AG09309 (cell line): ENCODE results near the gene DNM3.

Source experiments
- DNase-seq: peaks from one replicate; pipeline ENCODE4 v3.0.0-alpha.2; 2010; ENCODE audit warnings: low read depth
- H3K4me3 ChIP-seq: 2 replicates; pipeline ENCODE4 v1.5.1; 2011; ENCODE audit warnings: mild to moderate bottlenecking, low read depth, low read length, moderate library complexity; ENCODE audit not compliant: control insufficient read depth
- TF ChIP-seq, protein P1 (sequence below): IDR thresholded peaks from 2 replicates; pipeline ENCODE4 v1.5.1; 2011; ENCODE audit warnings: mild to moderate bottlenecking, low read depth, low read length, inconsistent platforms; ENCODE audit not compliant: insufficient read depth, control insufficient read depth; ENCODE audit errors: missing control alignments

DNM3 gene

DNA sequence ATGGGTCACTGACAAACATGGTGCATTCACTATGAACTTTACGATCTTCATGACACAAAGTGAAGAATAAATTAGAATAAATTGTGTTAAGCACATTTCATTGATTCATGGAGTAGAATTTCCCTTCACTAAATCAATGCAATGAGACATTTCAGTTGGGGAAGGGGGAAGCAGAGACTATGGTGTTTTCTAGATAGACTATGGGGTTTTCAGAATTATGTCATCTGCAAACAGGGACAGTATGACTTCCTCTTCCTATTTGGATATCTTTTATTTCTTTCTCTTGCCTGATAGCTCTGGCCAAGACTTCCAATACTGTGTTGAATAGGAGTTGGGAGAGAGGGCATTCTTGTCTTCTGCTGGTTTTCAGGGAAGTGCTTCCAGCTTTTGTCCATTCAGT, 499.2 kb downstream of the DNM3 start:
- TF ChIP-seq, protein P1, sequence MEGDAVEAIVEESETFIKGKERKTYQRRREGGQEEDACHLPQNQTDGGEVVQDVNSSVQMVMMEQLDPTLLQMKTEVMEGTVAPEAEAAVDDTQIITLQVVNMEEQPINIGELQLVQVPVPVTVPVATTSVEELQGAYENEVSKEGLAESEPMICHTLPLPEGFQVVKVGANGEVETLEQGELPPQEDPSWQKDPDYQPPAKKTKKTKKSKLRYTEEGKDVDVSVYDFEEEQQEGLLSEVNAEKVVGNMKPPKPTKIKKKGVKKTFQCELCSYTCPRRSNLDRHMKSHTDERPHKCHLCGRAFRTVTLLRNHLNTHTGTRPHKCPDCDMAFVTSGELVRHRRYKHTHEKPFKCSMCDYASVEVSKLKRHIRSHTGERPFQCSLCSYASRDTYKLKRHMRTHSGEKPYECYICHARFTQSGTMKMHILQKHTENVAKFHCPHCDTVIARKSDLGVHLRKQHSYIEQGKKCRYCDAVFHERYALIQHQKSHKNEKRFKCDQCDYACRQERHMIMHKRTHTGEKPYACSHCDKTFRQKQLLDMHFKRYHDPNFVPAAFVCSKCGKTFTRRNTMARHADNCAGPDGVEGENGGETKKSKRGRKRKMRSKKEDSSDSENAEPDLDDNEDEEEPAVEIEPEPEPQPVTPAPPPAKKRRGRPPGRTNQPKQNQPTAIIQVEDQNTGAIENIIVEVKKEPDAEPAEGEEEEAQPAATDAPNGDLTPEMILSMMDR = no peak
- no peak overlapping the region for H3K4me3 ChIP-seq
- no peak for DNase-seq

- TF ChIP-seq, protein P1 = no peak
- H3K4me3 ChIP-seq = no peak overlapping the region
- DNase-seq = no peak
These were observed 500.4 kb downstream of the DNM3 start for GRCh38 chr1:172341697-172342096.

DNA sequence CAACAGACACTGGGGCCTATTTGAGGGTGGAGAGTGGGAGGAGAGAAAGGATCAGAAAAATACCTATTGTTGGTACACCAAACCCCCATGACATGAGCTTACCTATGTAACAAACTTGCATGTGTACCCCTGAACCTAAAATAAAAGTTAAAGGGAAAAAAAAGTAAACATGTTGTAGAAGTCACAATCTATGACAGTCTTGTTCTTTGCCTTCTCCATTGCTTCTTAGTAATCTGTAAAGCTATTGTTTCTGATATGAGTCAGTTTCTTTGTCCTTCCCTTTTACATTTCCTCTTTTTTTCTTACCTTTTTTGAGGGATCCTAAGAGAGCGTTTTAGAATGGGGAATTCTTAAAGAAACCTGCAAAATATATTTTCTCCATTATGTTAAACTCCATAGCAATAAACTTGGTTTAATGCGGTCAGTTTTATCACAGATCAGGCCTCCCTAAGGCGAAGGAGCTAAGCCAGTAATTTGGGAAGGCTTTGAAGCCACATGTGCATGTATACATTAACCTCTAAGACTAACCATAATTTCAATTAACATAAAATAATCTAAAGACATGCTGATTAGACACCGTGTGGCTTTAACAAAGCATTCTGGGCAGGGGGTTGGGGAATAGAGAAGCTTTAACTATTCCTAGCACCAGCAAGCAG, 501.4 kb downstream of the DNM3 start:
- DNase-seq = no peak
- no peak overlapping the region for H3K4me3 ChIP-seq

DNA sequence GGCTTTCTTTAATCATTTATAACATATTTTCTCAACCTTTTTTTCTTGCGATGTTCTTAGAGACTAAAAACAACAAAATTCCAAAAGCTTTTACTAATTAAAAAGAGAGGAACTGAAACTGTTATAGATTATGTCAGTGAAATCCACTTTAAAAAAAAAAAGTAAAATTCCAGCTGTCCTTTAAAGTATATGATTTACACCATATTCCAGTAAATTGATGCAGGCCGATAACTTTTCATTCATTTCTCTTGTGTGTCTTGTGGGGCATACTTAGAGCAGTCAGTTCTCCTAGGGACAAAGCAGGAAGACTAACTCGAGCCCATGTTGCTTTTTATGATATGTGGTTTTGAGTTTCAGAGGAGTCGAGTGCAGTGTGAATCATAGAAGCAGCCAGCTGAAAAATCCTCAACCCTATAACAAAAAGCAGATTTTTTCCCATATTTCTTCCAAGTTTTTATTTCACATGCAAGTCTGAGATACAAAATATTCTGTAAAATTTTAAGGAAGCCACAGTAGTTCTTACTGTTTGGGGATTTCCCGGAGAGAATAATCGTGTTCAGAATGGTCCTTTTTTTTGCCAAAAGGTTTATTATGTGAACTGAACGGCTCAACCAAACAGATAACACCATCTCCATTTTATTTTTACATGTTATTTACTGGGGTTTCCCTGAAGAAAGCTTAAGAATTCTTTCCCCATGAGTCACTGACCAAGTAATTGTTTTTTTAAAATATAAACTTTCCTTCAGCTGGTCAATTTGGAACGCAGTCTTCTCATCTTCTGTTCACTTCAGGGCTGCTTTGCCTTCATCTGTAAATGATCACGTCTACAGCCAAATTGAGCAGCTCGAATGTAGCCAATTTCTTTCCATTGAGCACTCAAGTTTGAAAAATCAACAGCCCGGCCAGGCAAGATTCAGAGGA, 502.2 kb downstream of the DNM3 start:
- TF ChIP-seq, protein P1 = no peak
- DNase-seq = peak; percentile 88
- H3K4me3 ChIP-seq = no peak overlapping the region; the same call in 1 of the 2 replicates

More for the DNA sequence above, 501.4 kb downstream of the DNM3 start:
- TF ChIP-seq, protein P1 = no peak

- DNase-seq = no peak
- TF ChIP-seq, protein P1 = no peak
- no peak overlapping the region for H3K4me3 ChIP-seq
These were observed 503.1 kb downstream of the DNM3 start for GRCh38 chr1:172344444-172344843.

- no peak overlapping the region for H3K4me3 ChIP-seq
- TF ChIP-seq, protein P1 = no peak
- DNase-seq = no peak
These were observed 503.8 kb downstream of the DNM3 start for GRCh38 chr1:172345077-172345476.
